ENCODE results near the gene GPR137B. TPM values are rescaled to one million over a fixed set of nuclear protein-coding genes. Genes with fewer than 3 reads are reported as not detected.

GPR137B gene
- total and polyA plus RNA-seq, 2 of the 13 experiments (the other 11 are each of a cell fraction or from before 2014, with no cell fraction given), result 0.31 to 0.41 TPM

DNA sequence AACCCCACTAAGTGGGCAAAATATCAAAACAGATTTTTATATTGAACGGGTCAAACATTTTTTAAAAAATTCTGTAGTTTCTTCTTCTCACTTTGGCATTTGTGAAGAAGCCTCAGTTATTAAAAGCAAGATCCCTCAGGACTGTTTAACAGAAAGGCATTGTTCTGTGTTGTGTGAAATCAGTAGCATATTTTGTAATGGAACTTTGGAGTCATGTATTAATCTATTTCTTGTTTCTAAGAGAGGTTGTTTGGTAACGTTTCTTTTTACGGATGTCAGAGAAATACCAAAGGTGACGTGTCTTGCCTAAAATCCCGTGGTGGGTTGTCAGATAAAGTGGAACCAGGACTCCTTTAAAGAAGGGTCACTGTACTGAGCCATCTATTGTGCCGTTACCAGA is 23.7 kb downstream of the GPR137B start:
- no peak overlapping the region for H3K9ac ChIP-seq (ENCODE audit: insufficient read depth, low read depth, low read length)
- H4K20me1 ChIP-seq (ENCODE audit: insufficient read depth, low read length), result no peaks in the 10 kb centered on the region
- TF ChIP-seq ZC3H13 (CRISPR knock-in tag; IDR thresholded peaks at IDR 0.05) (no peak), NR2C2 (CRISPR knock-in tag; IDR thresholded peaks at IDR 0.05; ENCODE audit: borderline replicate concordance) (no peak), PCBP1 (IDR thresholded peaks at IDR 0.05; ENCODE audit: borderline replicate concordance, low read depth, low read length) (no peak), NBN (conservative IDR thresholded peaks at IDR 0.05) (no peak), ETV5 (CRISPR knock-in tag; IDR thresholded peaks at IDR 0.05; ENCODE audit: borderline replicate concordance) (no peak), JARID2 (CRISPR knock-in tag; IDR thresholded peaks at IDR 0.05; ENCODE audit: insufficient replicate concordance) (no peak), ZFYVE20 (CRISPR knock-in tag; IDR thresholded peaks at IDR 0.05; ENCODE audit: borderline replicate concordance, low read depth) (no peak), ADNP (CRISPR knock-in tag; IDR thresholded peaks at IDR 0.05) (no peak), LCORL (IDR thresholded peaks at IDR 0.05) (no peak), LCORL (CRISPR knock-in tag; IDR thresholded peaks at IDR 0.05) (no peak), ISL2 (CRISPR knock-in tag; IDR thresholded peaks at IDR 0.05) (no peak), RFXANK (CRISPR knock-in tag; IDR thresholded peaks at IDR 0.05) (no peak)
- TF ChIP-seq, protein P1, sequence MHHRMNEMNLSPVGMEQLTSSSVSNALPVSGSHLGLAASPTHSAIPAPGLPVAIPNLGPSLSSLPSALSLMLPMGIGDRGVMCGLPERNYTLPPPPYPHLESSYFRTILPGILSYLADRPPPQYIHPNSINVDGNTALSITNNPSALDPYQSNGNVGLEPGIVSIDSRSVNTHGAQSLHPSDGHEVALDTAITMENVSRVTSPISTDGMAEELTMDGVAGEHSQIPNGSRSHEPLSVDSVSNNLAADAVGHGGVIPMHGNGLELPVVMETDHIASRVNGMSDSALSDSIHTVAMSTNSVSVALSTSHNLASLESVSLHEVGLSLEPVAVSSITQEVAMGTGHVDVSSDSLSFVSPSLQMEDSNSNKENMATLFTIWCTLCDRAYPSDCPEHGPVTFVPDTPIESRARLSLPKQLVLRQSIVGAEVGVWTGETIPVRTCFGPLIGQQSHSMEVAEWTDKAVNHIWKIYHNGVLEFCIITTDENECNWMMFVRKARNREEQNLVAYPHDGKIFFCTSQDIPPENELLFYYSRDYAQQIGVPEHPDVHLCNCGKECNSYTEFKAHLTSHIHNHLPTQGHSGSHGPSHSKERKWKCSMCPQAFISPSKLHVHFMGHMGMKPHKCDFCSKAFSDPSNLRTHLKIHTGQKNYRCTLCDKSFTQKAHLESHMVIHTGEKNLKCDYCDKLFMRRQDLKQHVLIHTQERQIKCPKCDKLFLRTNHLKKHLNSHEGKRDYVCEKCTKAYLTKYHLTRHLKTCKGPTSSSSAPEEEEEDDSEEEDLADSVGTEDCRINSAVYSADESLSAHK (CRISPR knock-in tag; IDR thresholded peaks at IDR 0.05; ENCODE audit: borderline replicate concordance), result no peak
- TF ChIP-seq, protein P2, sequence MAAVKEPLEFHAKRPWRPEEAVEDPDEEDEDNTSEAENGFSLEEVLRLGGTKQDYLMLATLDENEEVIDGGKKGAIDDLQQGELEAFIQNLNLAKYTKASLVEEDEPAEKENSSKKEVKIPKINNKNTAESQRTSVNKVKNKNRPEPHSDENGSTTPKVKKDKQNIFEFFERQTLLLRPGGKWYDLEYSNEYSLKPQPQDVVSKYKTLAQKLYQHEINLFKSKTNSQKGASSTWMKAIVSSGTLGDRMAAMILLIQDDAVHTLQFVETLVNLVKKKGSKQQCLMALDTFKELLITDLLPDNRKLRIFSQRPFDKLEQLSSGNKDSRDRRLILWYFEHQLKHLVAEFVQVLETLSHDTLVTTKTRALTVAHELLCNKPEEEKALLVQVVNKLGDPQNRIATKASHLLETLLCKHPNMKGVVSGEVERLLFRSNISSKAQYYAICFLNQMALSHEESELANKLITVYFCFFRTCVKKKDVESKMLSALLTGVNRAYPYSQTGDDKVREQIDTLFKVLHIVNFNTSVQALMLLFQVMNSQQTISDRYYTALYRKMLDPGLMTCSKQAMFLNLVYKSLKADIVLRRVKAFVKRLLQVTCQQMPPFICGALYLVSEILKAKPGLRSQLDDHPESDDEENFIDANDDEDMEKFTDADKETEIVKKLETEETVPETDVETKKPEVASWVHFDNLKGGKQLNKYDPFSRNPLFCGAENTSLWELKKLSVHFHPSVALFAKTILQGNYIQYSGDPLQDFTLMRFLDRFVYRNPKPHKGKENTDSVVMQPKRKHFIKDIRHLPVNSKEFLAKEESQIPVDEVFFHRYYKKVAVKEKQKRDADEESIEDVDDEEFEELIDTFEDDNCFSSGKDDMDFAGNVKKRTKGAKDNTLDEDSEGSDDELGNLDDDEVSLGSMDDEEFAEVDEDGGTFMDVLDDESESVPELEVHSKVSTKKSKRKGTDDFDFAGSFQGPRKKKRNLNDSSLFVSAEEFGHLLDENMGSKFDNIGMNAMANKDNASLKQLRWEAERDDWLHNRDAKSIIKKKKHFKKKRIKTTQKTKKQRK (IDR thresholded peaks at IDR 0.05; ENCODE audit: low read length), result no peak
- TF ChIP-seq, protein P3, sequence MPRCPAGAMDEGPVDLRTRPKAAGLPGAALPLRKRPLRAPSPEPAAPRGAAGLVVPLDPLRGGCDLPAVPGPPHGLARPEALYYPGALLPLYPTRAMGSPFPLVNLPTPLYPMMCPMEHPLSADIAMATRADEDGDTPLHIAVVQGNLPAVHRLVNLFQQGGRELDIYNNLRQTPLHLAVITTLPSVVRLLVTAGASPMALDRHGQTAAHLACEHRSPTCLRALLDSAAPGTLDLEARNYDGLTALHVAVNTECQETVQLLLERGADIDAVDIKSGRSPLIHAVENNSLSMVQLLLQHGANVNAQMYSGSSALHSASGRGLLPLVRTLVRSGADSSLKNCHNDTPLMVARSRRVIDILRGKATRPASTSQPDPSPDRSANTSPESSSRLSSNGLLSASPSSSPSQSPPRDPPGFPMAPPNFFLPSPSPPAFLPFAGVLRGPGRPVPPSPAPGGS (CRISPR knock-in tag; IDR thresholded peaks at IDR 0.05), result no peak
- H3K79me2 ChIP-seq (ENCODE audit: insufficient read depth, low read length), result no peaks in the 10 kb centered on the region
- peaks cover 13% of the 10 kb centered on the region for H3K4me1 ChIP-seq (ENCODE audit: insufficient read depth, low read length)
- H3K4me2 ChIP-seq (ENCODE audit: low read depth, low read length), result no peak overlapping the region
- ChIA-PET CTCF (ENCODE audit: low intra/inter-chr PET ratio, low total read pairs) (no interaction called here), POLR2A (no interaction called here)
- no peak overlapping the region for H3K4me3 ChIP-seq (replicated peaks in 1 of 3; ENCODE audit: insufficient read depth in 1 of 3, low read depth in 2 of 3, low read length in 3 of 3)
- no peak for FAIRE-seq
- 0 out of 5 replicates have a peak, but pooled peaks cover 0 to 3% of the 10 kb centered on the region in 2 experiments for H3K27me3 ChIP-seq (ENCODE audit: control insufficient read depth in 1 of 2, insufficient read depth in 2 of 2, low read length in 2 of 2)
- WGBS (ENCODE audit: low lambda C conversion rate), result 45% methylated on average over 6 of the region's 6 CpGs
- DNase-seq (ENCODE audit: low spot score), result no peak
- no peak for ATAC-seq
- BruUV-seq (replicated peaks), result no TSS peak
- in situ Hi-C loops (cut with HindIII; ENCODE audit: extremely low pct_ligation_motif_present, low pct_unique_long_range_greater_than_20kb) (no loop called here), intact Hi-C loops (cut with micrococcal nuclease; ENCODE audit: unreplicated experiment) (no loop called here)
- peaks cover 16% of the 10 kb centered on the region for H3K9me3 ChIP-seq (ENCODE audit: low read length)
- H3K27ac ChIP-seq (ENCODE audit: extremely low read length, insufficient read depth, low read length), result no peak overlapping the region
- no peaks in the 10 kb centered on the region for H3K36me3 ChIP-seq (replicated peaks in 1 of 2; ENCODE audit: control insufficient read depth in 1 of 2, insufficient read depth in 2 of 2, low read length in 2 of 2)
- no peak overlapping the region for H2AFZ ChIP-seq (ENCODE audit: low read length)

Data from HepG2 (cell line).